Activated T-cell treated with anti-CD3 and anti-CD28 coated beads for 24 hours (primary cell): ENCODE results near the gene SNTN.
"Not testable (repeated sequence)": the region's sequence is repeated elsewhere in the genome, so short reads cannot be mapped to it uniquely, and the experiment has no call there.

Source experiments
- DNase-seq: peaks from one replicate; pipeline ENCODE4 v3.0.0-alpha.2; 2020; ENCODE audit warnings: low read depth

SNTN gene

GRCh38 chr3:63652066-63652725, at the start of gene SNTN:
Gene SNTN (plus strand): TSS chr3:63652675. CDS start chr3:63652688, 13 bp downstream.
- no peak for DNase-seq

GRCh38 chr3:63607716-63608115, 44.8 kb upstream of the SNTN start:
- DNase-seq, result no peak

GRCh38 chr3:63609408-63609807, 43.1 kb upstream of the SNTN start:
- DNase-seq, result no peak

GRCh38 chr3:63609834-63610233, 42.6 kb upstream of the SNTN start:
- DNase-seq, result no peak

- no peak for DNase-seq
Measured at GRCh38 chr3:63611382-63611781, 41.1 kb upstream of the SNTN start.

GRCh38 chr3:63613561-63613960, 38.9 kb upstream of the SNTN start:
- DNase-seq, result no peak

GRCh38 chr3:63617391-63617790, 35.1 kb upstream of the SNTN start:
- no peak for DNase-seq

- no peak for DNase-seq
Measured at GRCh38 chr3:63624941-63625560, 27.4 kb upstream of the SNTN start.

- DNase-seq, result no peak
Measured at GRCh38 chr3:63631670-63632069, 20.8 kb upstream of the SNTN start.

GRCh38 chr3:63635186-63635585, 17.3 kb upstream of the SNTN start:
- DNase-seq, result no peak

GRCh38 chr3:63639806-63640205, 12.7 kb upstream of the SNTN start:
- no peak for DNase-seq

- DNase-seq, result no peak
Measured at GRCh38 chr3:63642488-63642887, 10.0 kb upstream of the SNTN start.

- no peak for DNase-seq
Measured at GRCh38 chr3:63644212-63644797, 8.2 kb upstream of the SNTN start.

GRCh38 chr3:63644928-63645781, 7.3 kb upstream of the SNTN start:
- DNase-seq, result not testable (repeated sequence)

- DNase-seq, result no peak
Measured at GRCh38 chr3:63654211-63654610, 1.7 kb downstream of the SNTN start.

GRCh38 chr3:63654931-63655330, 2.5 kb downstream of the SNTN start:
- no peak for DNase-seq

- no peak for DNase-seq
Measured at GRCh38 chr3:63655519-63655918, 3.0 kb downstream of the SNTN start.

- DNase-seq, result no peak
Measured at GRCh38 chr3:63656786-63657185, 4.3 kb downstream of the SNTN start.

GRCh38 chr3:63661242-63661641, 8.8 kb downstream of the SNTN start:
- no peak for DNase-seq

GRCh38 chr3:63662011-63662410, 9.5 kb downstream of the SNTN start:
- DNase-seq, result no peak

GRCh38 chr3:63662500-63662899, 10.0 kb downstream of the SNTN start:
- DNase-seq, result no peak

- DNase-seq, result no peak
Measured at GRCh38 chr3:63670544-63670943, 18.1 kb downstream of the SNTN start.

- DNase-seq, result no peak
Measured at GRCh38 chr3:63673111-63673510, 20.6 kb downstream of the SNTN start.
